SK-N-SH (cell line): ENCODE measurements around the gene SP1. TPM values are rescaled to one million over a fixed set of nuclear protein-coding genes. Genes with fewer than 3 reads are reported as not detected.

Experiments
- CTCF ChIA-PET: fragments of 300-600, 350-600 bp; formaldehyde crosslinking; extraction: SDS; loops from one replicate; lab custom pipeline; 2021; lab: Yijun Ruan, JAX
- POLR2A ChIA-PET: fragments of 350-600 bp; sonication (Branson Sonifier 250); formaldehyde crosslinking; extraction: SDS; loops from one replicate; lab custom pipeline; 2020; ENCODE audit warnings: antibody characterized with exemption, inconsistent platforms; lab: Yijun Ruan, JAX
- DNase-seq: peaks from one replicate; pipeline ENCODE4 v3.0.0; 2012
- H2AFZ ChIP-seq: fragments of 200-600 bp; sonication (generic); 2 replicates; pipeline ENCODE4 v1.8.1; 2016; ENCODE audit warnings: antibody characterized with exemption, mild to moderate bottlenecking, low read depth
- H3F3A ChIP-seq: fragments of 200-600 bp; sonication (generic); replicated peaks from 2 replicates; pipeline ENCODE3; 2016; ENCODE audit warnings: antibody characterized with exemption, mild to moderate bottlenecking; ENCODE audit not compliant: insufficient read depth
- H3K27ac ChIP-seq, 2 experiments: fragments of 200-500 bp in 1 of 2; fragments of 200-600 bp in 1 of 2; sonication (Bioruptor generic) in 1 of 2; sonication (generic), shearing (Covaris generic) in 1 of 2; 2 replicates each; pipeline versions ENCODE4 v1.5.1 to v1.6.1; 2014 to 2016; ENCODE audit warnings: low read depth in 2 of 2, inconsistent platforms in 1 of 2, low read length in 1 of 2, mild to moderate bottlenecking in 1 of 2, mixed read lengths in 1 of 2
- H3K27me3 ChIP-seq: fragments of 200-600 bp; sonication (generic), shearing (Covaris generic); 2 replicates; pipeline ENCODE4 v1.6.1; 2016; ENCODE audit warnings: mixed run types; ENCODE audit not compliant: insufficient read depth
- H3K36me3 ChIP-seq, 2 experiments: fragments of 200-500 bp in 1 of 2; fragments of 200-600 bp in 1 of 2; sonication (Bioruptor generic) in 1 of 2; sonication (generic) in 1 of 2; replicated peaks in 1 of 2; 2 replicates each; pipeline versions ENCODE3 to v1.5.1; 2014 to 2016; ENCODE audit warnings: low read length in 1 of 2, mild to moderate bottlenecking in 1 of 2; ENCODE audit not compliant: insufficient read depth in 2 of 2, control insufficient read depth in 1 of 2
- H3K4me1 ChIP-seq, 2 experiments: fragments of 200-500 bp in 1 of 2; fragments of 200-600 bp in 1 of 2; sonication (Bioruptor generic) in 1 of 2; sonication (generic), shearing (Covaris generic) in 1 of 2; 2 replicates each; pipeline versions ENCODE4 v1.5.1 to v1.6.1; 2014 to 2016; ENCODE audit warnings: low read depth in 1 of 2, low read length in 1 of 2, mixed run types in 1 of 2; ENCODE audit not compliant: insufficient read depth in 2 of 2, control insufficient read depth in 1 of 2
- H3K4me2 ChIP-seq: fragments of 200-600 bp; sonication (generic), shearing (Covaris generic); 2 replicates; pipeline ENCODE4 v1.6.1; 2017; ENCODE audit warnings: mixed run types
- H3K4me3 ChIP-seq, 2 experiments: fragments of 200-500 bp in 1 of 2; fragments of 200-600 bp in 1 of 2; sonication (Bioruptor generic) in 1 of 2; sonication (generic), shearing (Covaris generic) in 1 of 2; 2 replicates each; pipeline versions ENCODE4 v1.5.1 to v1.8.1; 2014 to 2016; ENCODE audit warnings: low read depth in 2 of 2, inconsistent platforms in 1 of 2, low read length in 1 of 2, mild to moderate bottlenecking in 1 of 2, mixed read lengths in 1 of 2, moderate library complexity in 1 of 2
- H3K79me2 ChIP-seq: fragments of 200-600 bp; sonication (generic); 2 replicates; pipeline ENCODE4 v1.8.1; 2017; ENCODE audit warnings: mild to moderate bottlenecking; ENCODE audit not compliant: insufficient read depth
- H3K9ac ChIP-seq: fragments of 200-600 bp; sonication (generic); 2 replicates; pipeline ENCODE4 v1.6.1; 2017; ENCODE audit warnings: mixed run types
- H3K9me2 ChIP-seq: fragments of 200-600 bp; sonication (generic); 2 replicates; pipeline ENCODE4 v1.6.1; 2017; ENCODE audit warnings: mixed run types
- H3K9me3 ChIP-seq: fragments of 200-600 bp; sonication (generic); 2 replicates; pipeline ENCODE4 v1.6.1; 2017; ENCODE audit warnings: mixed run types, mild to moderate bottlenecking, moderate library complexity
- H4K20me1 ChIP-seq: fragments of 200-600 bp; sonication (generic); 2 replicates; pipeline ENCODE4 v1.6.1; 2017; ENCODE audit warnings: mild to moderate bottlenecking, mixed run types; ENCODE audit not compliant: insufficient read depth
- CHD2 ChIP-seq: fragments of 150-350 bp; IDR thresholded peaks from 2 replicates; pipeline ENCODE4 v1.6.1; 2018; ENCODE audit warnings: low read length; ENCODE audit not compliant: partially characterized antibody
- ELF1 ChIP-seq: IDR thresholded peaks from 2 replicates; pipeline ENCODE4 v1.4.0; 2012
- FOXM1 ChIP-seq: IDR thresholded peaks from 2 replicates; pipeline ENCODE4 v1.4.0; 2012; ENCODE audit warnings: low read depth, mild to moderate bottlenecking
- JUND ChIP-seq: IDR thresholded peaks from 2 replicates; pipeline ENCODE4 v1.4.0; 2012
- NRF1 ChIP-seq: IDR thresholded peaks from 2 replicates; pipeline ENCODE4 v1.6.1; 2012; ENCODE audit warnings: low read depth, mild to moderate bottlenecking, low read length
- RCOR1 ChIP-seq: fragments of 150-350 bp; IDR thresholded peaks from 2 replicates; pipeline ENCODE4 v1.6.1; 2017; ENCODE audit warnings: antibody characterized with exemption, low read length
- SMC3 ChIP-seq: IDR thresholded peaks from 2 replicates; pipeline ENCODE4 v1.6.1; 2012; ENCODE audit warnings: low read depth, low read length, improper control_type of control experiment
- TAF1 ChIP-seq: IDR thresholded peaks from 2 replicates; pipeline ENCODE4 v1.6.1; 2012; ENCODE audit warnings: low read depth, mild to moderate bottlenecking, low read length, moderate library complexity, borderline replicate concordance
- YY1 ChIP-seq: IDR thresholded peaks from 2 replicates; pipeline ENCODE4 v1.4.0; 2012; ENCODE audit warnings: low read depth, mild to moderate bottlenecking
- WGBS: methylation state at CpG from one replicate; pipeline ENCODE4 v1.1.6; 2017; ENCODE audit warnings: low lambda C conversion rate; 5-methylcytosine and 5-hydroxymethylcytosine counted together
- polyA plus RNA-seq, 3 experiments: library from polyadenylated mRNA; depleted of rRNA; stranded (reverse); fragments of >200 nt; gene quantifications; 2 replicates each; pipeline ENCODE4 v1.2.3, GENCODE V29; 2012
- TF ChIP-seq, protein P1 (sequence below): fragments of 200-600 bp; sonication (generic); IDR thresholded peaks from 2 replicates; pipeline ENCODE4 v1.6.1; 2017; ENCODE audit warnings: antibody characterized with exemption, mild to moderate bottlenecking, moderate library complexity
- TF ChIP-seq, protein P2 (sequence below): IDR thresholded peaks from 2 replicates; pipeline ENCODE4 v1.4.0; 2012; ENCODE audit warnings: low read depth
- TF ChIP-seq, protein P3 (sequence below): IDR thresholded peaks from 2 replicates; pipeline ENCODE4 v1.4.0; 2012; ENCODE audit warnings: low read depth, borderline replicate concordance
- TF ChIP-seq, protein P4 (sequence below): fragments of 150-350 bp; IDR thresholded peaks from 2 replicates; pipeline ENCODE4 v1.6.1; 2017; ENCODE audit warnings: antibody characterized with exemption, low read length, low read depth, borderline replicate concordance

Gene SP1
- polyA plus RNA-seq, 1 of the 3 experiments (the other 2 are of a cell fraction), result 12.9 TPM

DNA sequence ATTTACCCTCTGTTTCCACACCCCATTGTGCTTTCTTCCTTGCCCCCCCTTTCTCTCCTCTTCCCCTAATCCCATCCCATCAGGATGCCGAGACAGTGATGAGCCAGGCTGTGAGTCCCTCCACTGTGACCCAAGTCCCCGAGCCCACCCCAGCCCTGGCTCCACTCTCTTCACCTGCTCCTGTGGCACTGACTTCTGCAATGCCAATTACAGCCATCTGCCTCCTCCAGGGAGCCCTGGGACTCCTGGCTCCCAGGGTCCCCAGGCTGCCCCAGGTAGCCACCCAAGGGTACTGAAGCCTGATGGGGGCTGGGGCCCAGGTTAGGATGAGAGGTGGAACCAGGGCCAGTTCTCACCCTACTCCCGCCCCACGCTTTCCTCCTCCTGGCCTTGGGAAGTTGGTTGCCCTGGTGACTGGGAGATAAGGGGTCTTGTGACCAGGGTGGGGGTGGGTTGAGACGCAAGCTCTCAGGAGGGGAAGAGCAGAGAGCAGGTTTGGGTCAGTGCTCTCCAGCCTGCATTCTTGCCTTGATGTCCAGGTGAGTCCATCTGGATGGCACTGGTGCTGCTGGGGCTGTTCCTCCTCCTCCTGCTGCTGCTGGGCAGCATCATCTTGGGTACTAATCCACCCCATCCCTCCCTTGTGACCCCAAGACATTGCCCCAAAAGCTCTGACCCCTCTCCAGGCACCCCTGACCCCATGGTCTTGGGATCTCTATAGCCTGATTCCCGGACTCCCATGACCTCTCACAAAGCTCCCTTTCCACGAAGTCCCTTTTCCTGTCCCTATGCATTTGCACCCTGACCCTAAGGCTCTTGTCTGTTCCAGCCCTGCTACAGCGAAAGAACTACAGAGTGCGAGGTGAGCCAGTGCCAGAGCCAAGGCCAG is 44.9 kb downstream of the SP1 start (continued):
- TF ChIP-seq, protein P1, sequence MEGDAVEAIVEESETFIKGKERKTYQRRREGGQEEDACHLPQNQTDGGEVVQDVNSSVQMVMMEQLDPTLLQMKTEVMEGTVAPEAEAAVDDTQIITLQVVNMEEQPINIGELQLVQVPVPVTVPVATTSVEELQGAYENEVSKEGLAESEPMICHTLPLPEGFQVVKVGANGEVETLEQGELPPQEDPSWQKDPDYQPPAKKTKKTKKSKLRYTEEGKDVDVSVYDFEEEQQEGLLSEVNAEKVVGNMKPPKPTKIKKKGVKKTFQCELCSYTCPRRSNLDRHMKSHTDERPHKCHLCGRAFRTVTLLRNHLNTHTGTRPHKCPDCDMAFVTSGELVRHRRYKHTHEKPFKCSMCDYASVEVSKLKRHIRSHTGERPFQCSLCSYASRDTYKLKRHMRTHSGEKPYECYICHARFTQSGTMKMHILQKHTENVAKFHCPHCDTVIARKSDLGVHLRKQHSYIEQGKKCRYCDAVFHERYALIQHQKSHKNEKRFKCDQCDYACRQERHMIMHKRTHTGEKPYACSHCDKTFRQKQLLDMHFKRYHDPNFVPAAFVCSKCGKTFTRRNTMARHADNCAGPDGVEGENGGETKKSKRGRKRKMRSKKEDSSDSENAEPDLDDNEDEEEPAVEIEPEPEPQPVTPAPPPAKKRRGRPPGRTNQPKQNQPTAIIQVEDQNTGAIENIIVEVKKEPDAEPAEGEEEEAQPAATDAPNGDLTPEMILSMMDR, result no peak
- TF ChIP-seq, protein P2, sequence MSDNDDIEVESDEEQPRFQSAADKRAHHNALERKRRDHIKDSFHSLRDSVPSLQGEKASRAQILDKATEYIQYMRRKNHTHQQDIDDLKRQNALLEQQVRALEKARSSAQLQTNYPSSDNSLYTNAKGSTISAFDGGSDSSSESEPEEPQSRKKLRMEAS, result no peak
- TF ChIP-seq SMC3 (no peak), FOXM1 (no peak), NRF1 (no peak), RCOR1 (no peak)
- TF ChIP-seq, protein P3, sequence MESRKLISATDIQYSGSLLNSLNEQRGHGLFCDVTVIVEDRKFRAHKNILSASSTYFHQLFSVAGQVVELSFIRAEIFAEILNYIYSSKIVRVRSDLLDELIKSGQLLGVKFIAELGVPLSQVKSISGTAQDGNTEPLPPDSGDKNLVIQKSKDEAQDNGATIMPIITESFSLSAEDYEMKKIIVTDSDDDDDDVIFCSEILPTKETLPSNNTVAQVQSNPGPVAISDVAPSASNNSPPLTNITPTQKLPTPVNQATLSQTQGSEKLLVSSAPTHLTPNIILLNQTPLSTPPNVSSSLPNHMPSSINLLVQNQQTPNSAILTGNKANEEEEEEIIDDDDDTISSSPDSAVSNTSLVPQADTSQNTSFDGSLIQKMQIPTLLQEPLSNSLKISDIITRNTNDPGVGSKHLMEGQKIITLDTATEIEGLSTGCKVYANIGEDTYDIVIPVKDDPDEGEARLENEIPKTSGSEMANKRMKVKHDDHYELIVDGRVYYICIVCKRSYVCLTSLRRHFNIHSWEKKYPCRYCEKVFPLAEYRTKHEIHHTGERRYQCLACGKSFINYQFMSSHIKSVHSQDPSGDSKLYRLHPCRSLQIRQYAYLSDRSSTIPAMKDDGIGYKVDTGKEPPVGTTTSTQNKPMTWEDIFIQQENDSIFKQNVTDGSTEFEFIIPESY, result no peak

DNA sequence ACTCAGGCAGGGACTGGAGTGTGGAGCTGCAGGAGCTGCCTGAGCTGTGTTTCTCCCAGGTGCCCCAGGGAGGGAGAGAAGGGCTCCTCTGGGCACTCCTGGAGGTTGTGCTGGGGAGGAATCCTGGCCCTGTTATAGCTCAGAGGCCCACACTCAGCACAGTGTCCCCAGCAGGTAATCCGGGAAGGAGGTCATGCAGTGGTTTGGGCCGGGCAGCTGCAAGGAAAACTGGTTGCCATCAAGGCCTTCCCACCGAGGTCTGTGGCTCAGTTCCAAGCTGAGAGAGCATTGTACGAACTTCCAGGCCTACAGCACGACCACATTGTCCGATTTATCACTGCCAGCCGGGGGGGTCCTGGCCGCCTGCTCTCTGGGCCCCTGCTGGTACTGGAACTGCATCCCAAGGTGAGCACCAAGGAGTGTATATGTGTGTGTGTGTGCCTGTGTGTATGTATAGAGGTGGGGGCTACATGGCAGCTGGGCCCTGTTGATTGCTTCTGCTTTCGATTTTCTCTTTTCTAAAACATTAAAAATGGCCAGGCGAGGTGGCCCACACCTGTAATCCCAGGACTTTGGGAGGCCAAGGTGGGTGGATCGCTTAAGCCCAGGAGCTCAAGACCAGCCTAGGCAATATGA is 45.7 kb downstream of the SP1 start:
- no peak overlapping the region for H3K4me3 ChIP-seq
- no peak overlapping the region for H3K4me2 ChIP-seq
- H3K4me1 ChIP-seq, result peaks cover under 1 to 16% of the 10 kb centered on the region in 2 experiments; a peak in 1 of 4 replicates
- POLR2A ChIA-PET, result interaction anchor here (1.0 to 1.5 kb wide), 2 partner anchors 73 to 81 kb away, joined by 4 to 5 read pairs; no protein-coding TSS in a partner anchor
- no peak overlapping the region for H2AFZ ChIP-seq
- H3K79me2 ChIP-seq, result no peaks in the 10 kb centered on the region
- no peaks in the 10 kb centered on the region for H3K27me3 ChIP-seq
- TF ChIP-seq, protein P1, result no peak
- no peak for TF ChIP-seq CHD2
- no peak for TF ChIP-seq TAF1
- no peak for TF ChIP-seq JUND
- TF ChIP-seq YY1, result no peak
- TF ChIP-seq, protein P4, sequence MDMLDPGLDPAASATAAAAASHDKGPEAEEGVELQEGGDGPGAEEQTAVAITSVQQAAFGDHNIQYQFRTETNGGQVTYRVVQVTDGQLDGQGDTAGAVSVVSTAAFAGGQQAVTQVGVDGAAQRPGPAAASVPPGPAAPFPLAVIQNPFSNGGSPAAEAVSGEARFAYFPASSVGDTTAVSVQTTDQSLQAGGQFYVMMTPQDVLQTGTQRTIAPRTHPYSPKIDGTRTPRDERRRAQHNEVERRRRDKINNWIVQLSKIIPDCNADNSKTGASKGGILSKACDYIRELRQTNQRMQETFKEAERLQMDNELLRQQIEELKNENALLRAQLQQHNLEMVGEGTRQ, result no peak
- TF ChIP-seq ELF1, result no peak
- TF ChIP-seq, all 33 proteins: peak for 0
- Histone ChIP-seq H3F3A (peaks cover 8% of the 10 kb centered on the region), H3K9ac (no peak overlapping the region), H3K9me2 (no peaks in the 10 kb centered on the region), H3K36me3 (no peaks in the 10 kb centered on the region), H3K27ac (no peak overlapping the region; a peak in 1 of 4 replicates), H4K20me1 (no peaks in the 10 kb centered on the region), H3K9me3 (no peaks in the 10 kb centered on the region)
- no peak for DNase-seq
- CTCF ChIA-PET, result interaction anchor here (0.9 to 8.0 kb wide), 6 partner anchors 15 to 101 kb away, joined by 3 to 236 read pairs (median 68); partner anchors contain the start of gene AAAS
- 76% methylated on average over 11 of the region's 11 CpGs for WGBS
